ENCODE measurements around the gene GPR39. TPM values are rescaled to one million over a fixed set of nuclear protein-coding genes. Genes with fewer than 3 reads are reported as not detected.
"Not testable (repeated sequence)": the region's sequence is repeated elsewhere in the genome, so short reads cannot be mapped to it uniquely, and the experiment has no call there.

The GPR39 gene
- 1.3 TPM for total RNA-seq
- long read RNA-seq, partial matches to known transcripts = 1 of 5 reads
- long read RNA-seq, other reads (novel, unspliced or antisense) = 4 of 5 reads

- no peak for DNase-seq (ENCODE audit: low spot score)
Observed at GRCh38 chr2:132416723-132417395, at the start of gene GPR39. TSS of gene GPR39 (plus strand) at chr2:132416805.

DNA sequence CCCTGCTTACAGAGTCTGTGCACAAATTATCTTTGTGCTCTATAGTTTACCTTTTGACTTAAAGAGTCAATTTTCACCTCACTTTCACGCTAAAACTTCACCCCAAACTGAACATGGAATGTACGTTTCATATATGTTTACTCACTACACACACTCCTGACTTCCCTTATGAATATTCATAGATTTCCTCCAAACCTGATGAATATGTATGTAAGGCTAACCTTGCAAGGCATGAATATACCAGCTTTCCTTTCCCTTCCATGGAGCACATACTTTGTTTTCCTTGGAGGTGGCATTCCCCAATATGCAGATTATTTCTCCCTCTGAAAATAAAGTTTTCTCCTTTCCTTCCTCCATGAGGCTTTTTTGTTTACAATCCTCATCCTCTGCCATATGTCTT, 48.4 kb upstream of the GPR39 start:
- no peak for DNase-seq (ENCODE audit: low spot score)

DNA sequence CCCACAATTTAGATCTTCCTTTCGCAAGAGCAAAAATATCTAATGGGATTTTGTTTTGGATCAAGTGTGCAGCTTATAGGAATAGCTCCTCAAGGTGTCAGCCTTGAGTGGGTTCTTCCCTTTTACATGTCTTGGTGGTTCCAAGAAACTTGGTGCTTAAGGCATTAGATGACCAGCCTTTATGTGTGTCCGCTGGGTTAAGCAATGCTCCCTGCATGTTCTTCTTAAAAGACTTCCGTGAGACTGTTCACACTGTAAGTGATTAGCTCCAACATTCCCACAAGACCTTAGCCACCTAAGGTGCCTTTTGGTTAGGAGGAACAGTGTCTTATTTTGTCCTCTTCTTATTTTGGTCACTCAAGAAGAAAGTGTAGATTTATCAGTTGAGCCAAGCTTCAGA, 44.3 kb upstream of the GPR39 start:
- no peak for DNase-seq (ENCODE audit: low spot score)

DNA sequence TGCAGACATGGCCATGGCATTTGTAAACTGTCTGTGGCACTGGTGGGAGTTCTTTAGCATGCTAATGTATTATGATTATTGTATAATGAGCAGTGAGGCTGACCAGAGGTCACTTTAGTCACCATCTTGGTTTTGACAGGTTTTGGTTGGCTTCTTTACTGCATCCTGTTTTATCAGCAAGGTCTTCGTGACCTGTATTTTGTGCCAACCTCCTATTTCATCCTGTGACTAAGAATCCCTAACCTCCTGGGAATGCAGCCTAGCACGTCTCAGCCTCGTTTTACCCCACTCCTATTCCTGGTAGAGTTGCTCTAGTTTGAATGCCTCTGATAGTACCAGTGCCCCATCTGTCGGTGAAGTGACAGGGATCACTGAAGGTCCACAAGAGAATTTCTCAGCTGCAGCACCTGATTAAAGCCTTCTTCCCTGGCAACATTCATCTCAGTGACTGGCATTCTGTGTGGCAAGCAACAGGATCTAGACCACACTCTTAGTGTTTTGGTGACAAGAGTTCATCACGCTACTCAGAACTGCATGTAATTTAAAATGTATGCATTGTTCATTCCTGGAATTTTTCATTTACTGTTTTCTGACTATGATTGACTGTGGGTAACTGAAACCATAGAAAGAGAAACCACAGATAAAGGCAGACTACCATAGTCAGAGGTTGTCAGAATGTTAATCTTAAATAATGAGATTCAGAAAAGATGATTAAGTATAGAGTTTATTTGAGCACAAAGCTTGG, 43.0 kb upstream of the GPR39 start:
- DNase-seq (ENCODE audit: low spot score) = no peak

- no peak for DNase-seq (ENCODE audit: low spot score)
Observed at GRCh38 chr2:132374151-132374550, 42.5 kb upstream of the GPR39 start.

DNA sequence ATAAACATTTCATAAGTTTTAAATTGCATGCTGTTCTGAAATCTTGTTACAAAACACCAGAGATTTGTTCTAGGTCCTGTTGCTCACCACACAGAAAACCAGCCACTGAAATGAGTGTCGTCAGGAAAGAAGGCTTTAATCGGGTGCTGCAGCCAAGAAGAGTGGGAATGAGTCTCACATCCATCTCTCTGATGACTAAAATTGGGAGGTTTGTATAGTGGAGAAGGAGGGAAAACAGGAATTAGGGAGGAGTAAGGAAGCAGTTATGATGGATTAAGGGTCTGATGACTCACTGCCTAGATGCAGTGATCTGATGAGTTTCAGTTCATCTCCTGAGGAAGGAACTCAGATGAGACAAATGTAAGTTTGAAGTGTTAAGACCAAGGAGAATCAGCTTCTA, 42.1 kb upstream of the GPR39 start:
- no peak for DNase-seq (ENCODE audit: low spot score)

- DNase-seq (ENCODE audit: low spot score) = no peak
Observed at GRCh38 chr2:132374961-132375360, 41.6 kb upstream of the GPR39 start.

DNA sequence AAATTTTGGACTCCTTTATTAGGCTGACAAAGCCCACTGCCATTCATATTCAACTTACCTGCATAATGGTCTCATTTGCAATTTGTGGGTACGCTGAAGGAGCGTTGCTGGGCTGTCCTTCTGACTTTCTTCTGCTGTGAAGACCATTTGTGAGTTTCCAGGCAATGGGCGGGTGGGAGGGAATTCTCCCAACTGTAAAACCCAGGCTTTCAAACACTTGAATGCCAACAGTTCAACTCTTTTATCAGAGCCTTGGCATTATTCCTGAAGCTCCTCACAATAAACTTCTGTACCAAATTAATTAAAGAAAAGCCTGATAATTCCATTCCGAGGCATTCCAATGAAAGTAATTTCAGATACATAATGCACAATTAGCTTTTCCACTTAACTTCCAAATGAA, 35.2 kb upstream of the GPR39 start:
- no peak for DNase-seq (ENCODE audit: low spot score)

- no peak for DNase-seq (ENCODE audit: low spot score)
Observed at GRCh38 chr2:132383956-132384355, 32.6 kb upstream of the GPR39 start.

DNA sequence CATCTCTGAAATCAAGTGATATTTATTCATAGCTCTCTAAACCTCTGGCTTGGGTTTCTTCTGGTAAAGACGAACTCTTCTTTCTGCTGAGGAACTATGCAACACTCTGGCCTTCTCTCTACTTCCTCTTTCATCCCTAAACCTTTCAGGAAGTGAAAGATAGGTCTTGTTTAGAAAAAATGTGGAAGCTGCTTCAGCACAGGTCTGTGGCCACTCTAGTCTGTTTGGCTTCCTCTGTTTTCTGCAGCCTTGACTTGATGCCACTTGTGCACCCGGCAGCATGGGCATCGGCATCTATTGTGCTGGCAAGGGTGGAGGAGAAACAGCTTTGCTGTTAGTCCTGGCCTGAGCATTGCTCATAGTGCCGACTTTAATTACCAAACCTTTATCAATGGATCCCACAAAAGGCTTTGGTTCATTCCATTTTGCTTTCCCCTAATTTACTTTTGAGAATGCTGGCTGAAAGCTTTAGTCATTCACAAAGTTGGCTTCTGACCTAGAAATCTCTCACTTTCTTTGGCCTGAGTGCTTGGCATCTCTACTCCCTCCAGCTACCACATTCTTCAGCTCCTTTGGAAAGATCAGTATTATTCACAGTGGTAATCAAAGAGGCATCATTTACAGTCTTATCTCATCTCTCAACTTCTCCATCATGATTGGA, 32.0 kb upstream of the GPR39 start:
- DNase-seq (ENCODE audit: low spot score) = no peak

DNA sequence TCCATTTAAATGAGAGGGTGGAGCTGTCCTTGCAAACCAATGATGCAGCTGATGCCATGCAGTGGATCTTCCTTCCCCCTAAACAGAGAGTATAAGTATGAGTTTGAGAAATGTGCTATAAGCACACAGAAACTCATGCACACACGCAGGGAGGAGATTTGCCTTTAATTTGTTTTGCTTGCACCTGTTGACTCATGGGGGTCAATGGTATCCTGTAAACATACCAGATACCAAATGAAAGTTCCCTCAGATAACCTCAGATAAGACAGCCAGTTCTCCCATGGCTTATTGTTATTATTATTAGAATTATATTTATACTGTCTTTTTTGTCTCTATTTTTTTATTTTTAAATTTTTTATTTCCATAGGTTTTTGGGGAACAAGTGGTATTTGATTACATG, 29.5 kb upstream of the GPR39 start:
- DNase-seq (ENCODE audit: low spot score) = no peak

- no peak for DNase-seq (ENCODE audit: low spot score)
Observed at GRCh38 chr2:132390076-132390475, 26.5 kb upstream of the GPR39 start.

DNA sequence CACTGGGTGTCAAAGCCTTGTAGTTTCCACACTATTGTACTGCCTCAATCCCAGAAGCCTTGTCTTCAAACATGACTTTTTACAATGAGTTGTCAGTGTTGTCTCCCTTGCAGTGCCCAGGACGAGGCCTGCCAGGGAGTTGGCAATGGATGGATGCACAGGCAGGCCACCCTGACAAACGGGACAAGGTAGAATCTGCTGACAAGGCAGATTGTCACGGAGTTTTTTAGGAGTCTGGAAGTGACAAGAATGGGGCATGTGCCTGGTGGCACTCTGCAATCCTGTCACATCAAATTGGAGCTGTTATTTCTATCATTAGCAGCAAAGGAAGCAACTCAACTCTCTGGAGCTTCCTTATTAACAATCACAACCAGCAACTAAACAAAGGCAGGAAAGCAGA, 25.2 kb upstream of the GPR39 start:
- DNase-seq (ENCODE audit: low spot score) = no peak

DNA sequence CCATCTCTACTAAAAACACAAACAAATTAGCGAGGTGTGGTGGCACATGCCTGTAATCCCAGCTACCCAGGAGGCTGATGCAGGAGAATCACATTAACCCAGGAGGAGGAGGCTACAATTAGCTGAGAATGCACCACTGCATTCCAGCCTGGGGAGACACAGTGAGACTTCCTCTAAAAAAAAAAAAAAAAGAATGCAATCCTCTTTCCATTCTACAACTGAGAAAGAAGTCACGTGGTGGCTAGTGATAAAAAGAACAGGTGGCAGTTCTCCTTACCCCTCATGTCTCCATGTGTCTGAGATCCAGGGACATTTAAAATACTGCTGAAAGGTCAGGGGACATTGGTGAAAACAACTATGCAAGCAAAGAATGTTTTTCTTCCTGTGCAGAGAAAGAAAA, 24.4 kb upstream of the GPR39 start:
- DNase-seq (ENCODE audit: low spot score) = no peak

GRCh38 chr2:132392879-132393278, 23.7 kb upstream of the GPR39 start:
- DNase-seq (ENCODE audit: low spot score) = no peak

DNA sequence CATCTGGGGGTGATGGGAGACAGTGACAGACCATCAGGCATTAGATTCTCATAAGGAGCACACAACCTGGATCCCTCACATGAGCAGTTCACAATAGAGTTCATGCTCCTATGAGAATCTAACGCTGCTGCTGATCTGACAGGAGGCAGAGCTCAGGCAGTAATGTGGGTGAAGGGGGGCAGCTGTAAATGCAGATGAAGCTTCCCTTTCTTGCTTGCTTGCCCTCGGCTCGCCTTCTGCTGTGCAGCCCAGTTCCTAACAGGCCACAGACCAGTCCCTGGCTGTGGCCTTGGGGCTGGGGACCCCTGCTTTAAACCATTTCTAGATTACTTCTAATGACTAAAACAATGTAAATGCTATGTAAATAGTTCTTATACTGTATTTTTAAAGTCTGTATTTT, 19.6 kb upstream of the GPR39 start:
- not testable (repeated sequence) for DNase-seq (ENCODE audit: low spot score)

- no peak for DNase-seq (ENCODE audit: low spot score)
Observed at GRCh38 chr2:132400169-132400900, 16.3 kb upstream of the GPR39 start.

DNA sequence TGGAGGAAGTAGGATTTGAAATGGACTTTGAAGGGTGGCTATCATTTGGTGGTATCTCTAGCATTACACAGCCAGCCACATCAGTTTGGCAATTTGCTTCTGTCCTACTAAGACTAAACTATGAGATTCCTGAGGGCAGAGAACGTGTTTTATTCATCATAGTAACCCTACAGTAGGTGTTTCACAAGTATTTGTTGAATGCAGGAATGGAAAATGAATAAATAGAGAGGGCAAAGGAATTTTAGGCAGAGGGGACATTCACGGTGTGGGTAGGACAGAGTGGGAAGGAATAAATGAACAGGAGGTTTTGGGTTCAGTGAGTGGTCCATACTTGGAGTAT, 15.7 kb upstream of the GPR39 start:
- no peak for DNase-seq (ENCODE audit: low spot score)

DNA sequence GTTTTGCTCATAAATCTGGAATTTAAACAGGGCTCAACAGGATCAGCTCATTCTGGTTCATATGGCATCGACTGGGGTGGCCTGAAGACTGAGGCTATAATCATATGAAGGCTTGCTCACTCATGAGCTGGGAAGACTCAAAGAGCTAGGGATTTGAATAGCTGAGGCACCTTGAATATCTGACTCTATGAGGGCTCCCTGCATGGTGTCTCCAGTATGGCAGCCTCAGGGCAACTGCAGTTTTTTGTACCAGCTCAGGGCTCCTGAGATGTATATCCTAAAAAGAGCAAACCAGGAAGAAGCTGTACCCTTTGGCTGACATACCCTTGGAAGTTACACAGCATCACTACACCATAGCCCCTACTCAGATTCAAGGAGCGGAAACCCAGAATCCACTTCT, 15.3 kb upstream of the GPR39 start:
- no peak for DNase-seq (ENCODE audit: low spot score)

GRCh38 chr2:132403146-132403545, 13.5 kb upstream of the GPR39 start:
- DNase-seq (ENCODE audit: low spot score) = no peak

DNA sequence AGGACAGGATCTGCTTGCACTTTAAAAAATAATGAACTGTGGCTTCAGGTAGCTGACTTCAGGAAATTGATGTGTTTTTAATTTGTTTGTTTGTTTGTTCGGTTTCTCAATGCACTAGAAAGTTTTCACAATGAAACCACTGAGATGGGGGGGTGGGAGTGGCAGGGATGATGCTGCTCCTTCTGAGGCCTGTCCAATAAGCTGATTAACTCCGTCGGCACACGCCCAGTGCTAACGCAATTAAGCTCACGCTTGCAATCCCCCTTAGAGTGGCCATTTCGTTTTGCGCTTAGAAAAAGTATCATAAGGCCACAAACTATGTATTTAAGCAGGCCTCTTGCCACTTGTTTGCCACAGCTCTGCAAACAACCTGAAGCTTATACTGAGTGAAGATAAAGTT, 12.5 kb upstream of the GPR39 start:
- DNase-seq (ENCODE audit: low spot score) = no peak

DNA sequence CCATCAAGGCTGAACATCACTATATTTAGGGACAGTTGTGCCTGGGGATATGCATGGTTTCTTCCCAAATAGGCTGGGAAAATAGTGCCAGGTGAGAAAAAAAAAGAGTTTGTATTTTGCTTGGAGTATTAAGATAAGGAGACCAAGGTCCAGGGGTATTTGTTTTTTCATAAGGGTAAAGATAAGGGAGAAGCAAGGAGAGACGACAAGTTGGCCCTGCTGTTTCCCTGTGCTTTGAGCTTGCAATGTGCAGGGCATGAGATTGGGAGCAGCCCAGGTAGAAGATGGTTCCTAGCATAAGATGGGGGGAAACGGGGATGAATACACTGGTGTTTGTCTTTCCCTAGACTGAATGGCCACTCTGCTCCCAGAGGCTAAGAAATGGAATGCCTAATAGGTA, 8.8 kb upstream of the GPR39 start:
- no peak for DNase-seq (ENCODE audit: low spot score)

Measured in mesenteric fat pad (tissue), 1 donor.